Measurements from ENCODE around the gene ACYP2. TPM values are rescaled to one million over a fixed set of nuclear protein-coding genes. Genes with fewer than 3 reads are reported as not detected.
"Not testable (repeated sequence)": the region's sequence is repeated elsewhere in the genome, so short reads cannot be mapped to it uniquely, and the experiment has no call there.

ACYP2 gene
- total and polyA plus RNA-seq, 11 donors = 39.7 to 107 (median 53.2) TPM

DNA sequence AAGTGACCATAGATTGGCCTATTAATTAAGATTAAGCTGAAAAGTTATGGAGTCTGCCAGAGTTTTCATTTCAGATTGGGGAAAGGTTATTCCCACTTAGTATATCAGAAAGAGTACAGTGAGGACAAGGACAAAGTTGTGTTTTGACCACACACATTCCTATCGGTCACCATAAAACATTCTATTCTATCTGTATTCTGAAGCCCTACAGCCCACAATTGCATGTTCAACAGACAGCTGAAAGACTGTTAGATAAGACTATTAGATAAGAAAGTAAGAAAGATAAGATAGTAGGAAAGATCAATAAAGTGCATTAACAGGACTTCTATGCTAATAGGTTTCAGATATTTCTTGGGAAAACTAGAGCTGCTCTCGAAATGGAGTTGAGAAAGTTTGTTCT lies 26.7 kb upstream of the ACYP2 start:
- Histone ChIP-seq H3K4me1 (peaks cover 0 to 12% (median 2%) of the 10 kb centered on the region in 12 donors), H3K4me3 (no peak overlapping the region), H3K9me3 (no peaks in the 10 kb centered on the region), H3K36me3 (no peaks in the 10 kb centered on the region), H3K27me3 (no peaks in the 10 kb centered on the region), H3K27ac (peak overlapping the region in 2 of 12 donors; percentile 8 to 18)
- DNase-seq (no peak), ATAC-seq (no peak)
- intact Hi-C loops (cut with DNase I) = no loop called here
- no peak for TF ChIP-seq CTCF (IDR thresholded peaks at IDR 0.05)
- no peak for TF ChIP-seq POLR2A (IDR thresholded peaks at IDR 0.05)
- WGBS, 4 donors = 67 to 71% (median 69%) methylated on average over 2 of the region's 2 CpGs

- ATAC-seq (no peak), DNase-seq (no peak)
- TF ChIP-seq CTCF (IDR thresholded peaks at IDR 0.05) (no peak), POLR2A (IDR thresholded peaks at IDR 0.05) (no peak)
- Histone ChIP-seq H3K9me3 (no peaks in the 10 kb centered on the region), H3K27ac (no peak overlapping the region), H3K4me1 (peaks cover 0 to 12% (median 2%) of the 10 kb centered on the region in 12 donors), H3K4me3 (no peak overlapping the region), H3K27me3 (no peaks in the 10 kb centered on the region), H3K36me3 (no peaks in the 10 kb centered on the region)
- 62 to 78% (median 74%) methylated on average over 8 of the region's 8 CpGs for WGBS, 4 donors
- intact Hi-C loops (cut with DNase I) = no loop called here
Measured at GRCh38 chr2:54090521-54091117, 24.8 kb upstream of the ACYP2 start.

DNA sequence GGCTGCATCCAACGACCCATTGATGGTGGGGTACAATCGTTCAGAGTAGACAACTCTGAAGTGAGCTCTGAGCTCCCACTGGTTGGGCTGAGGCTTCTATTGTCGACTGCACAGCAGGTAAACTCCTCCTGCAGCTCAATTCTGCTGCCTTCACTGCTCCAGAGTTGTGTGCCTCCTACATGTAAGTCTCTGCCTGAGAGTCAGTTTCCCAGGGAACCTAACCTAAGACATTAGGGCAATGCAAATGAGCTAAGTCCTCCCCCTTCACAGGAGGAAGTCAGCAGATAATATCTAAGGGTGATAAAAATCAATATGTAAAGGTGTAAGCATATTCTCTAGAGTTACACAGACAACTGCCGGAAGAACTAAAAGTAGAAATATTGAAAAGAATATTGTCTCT lies 22.5 kb upstream of the ACYP2 start:
- DNase-seq (no peak), ATAC-seq (no peak)
- Histone ChIP-seq H3K9me3 (no peaks in the 10 kb centered on the region), H3K4me3 (no peak overlapping the region), H3K27me3 (no peaks in the 10 kb centered on the region), H3K4me1 (peaks cover 0 to 19% (median 10%) of the 10 kb centered on the region in 12 donors), H3K27ac (no peak overlapping the region), H3K36me3 (no peaks in the 10 kb centered on the region)
- 65 to 75% (median 72%) methylated on average over 4 of the region's 4 CpGs for WGBS, 4 donors
- intact Hi-C loops (cut with DNase I) = no loop called here
- no peak for TF ChIP-seq POLR2A (IDR thresholded peaks at IDR 0.05)
- no peak for TF ChIP-seq CTCF (IDR thresholded peaks at IDR 0.05)

- 93 to 98% (median 94%) methylated on average over 4 to 30 of the region's 30 CpGs for WGBS, 4 donors
- not testable (repeated sequence) for H3K27ac ChIP-seq, ATAC-seq
Measured at GRCh38 chr2:54095406-54095805, 20.0 kb upstream of the ACYP2 start.

DNA sequence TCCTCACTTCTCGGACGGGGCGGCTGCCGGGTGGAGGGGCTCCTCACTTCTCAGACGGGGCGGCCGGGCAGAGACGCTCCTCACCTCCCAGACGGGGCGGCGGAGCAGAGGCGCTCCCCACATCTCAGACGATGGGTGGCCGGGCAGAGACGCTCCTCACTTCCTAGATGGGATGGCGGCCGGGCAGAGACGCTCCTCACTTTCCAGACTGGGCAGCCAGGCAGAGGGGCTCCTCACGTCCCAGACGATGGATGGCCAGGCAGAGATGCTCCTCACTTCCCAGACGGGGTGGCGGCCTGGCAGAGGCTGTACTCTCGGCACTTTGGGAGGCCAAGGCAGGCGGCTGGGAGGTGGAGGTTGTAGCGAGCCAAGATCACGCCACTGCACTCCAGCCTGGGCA lies 19.3 kb upstream of the ACYP2 start:
- H3K27ac ChIP-seq; ATAC-seq; H3K4me3 ChIP-seq; DNase-seq; intact Hi-C loops (cut with DNase I); H3K9me3 ChIP-seq; H3K27me3 ChIP-seq; H3K36me3 ChIP-seq: not testable (repeated sequence)
- peaks cover 0 to 14% (median 5%) of the 10 kb centered on the region in 12 donors for H3K4me1 ChIP-seq
- 93 to 100% (median 97%) methylated on average over 2 to 23 of the region's 26 CpGs; no CpG with 5 or more reads in 1 of the 4 donors for WGBS, 4 donors

More at GRCh38 chr2:54095406-54095805, 20.0 kb upstream of the ACYP2 start:
- intact Hi-C loops (cut with DNase I); H3K4me3 ChIP-seq; H3K9me3 ChIP-seq; DNase-seq; H3K36me3 ChIP-seq; H3K27me3 ChIP-seq: not testable (repeated sequence)
- peaks cover 0 to 14% (median 5%) of the 10 kb centered on the region in 12 donors for H3K4me1 ChIP-seq
